EL (cell line): ENCODE data around the gene ARIH2.

Experiments
- DNase-seq: peaks from one replicate; pipeline ENCODE4 v3.0.0-alpha.2; 2016

ARIH2 gene

DNA sequence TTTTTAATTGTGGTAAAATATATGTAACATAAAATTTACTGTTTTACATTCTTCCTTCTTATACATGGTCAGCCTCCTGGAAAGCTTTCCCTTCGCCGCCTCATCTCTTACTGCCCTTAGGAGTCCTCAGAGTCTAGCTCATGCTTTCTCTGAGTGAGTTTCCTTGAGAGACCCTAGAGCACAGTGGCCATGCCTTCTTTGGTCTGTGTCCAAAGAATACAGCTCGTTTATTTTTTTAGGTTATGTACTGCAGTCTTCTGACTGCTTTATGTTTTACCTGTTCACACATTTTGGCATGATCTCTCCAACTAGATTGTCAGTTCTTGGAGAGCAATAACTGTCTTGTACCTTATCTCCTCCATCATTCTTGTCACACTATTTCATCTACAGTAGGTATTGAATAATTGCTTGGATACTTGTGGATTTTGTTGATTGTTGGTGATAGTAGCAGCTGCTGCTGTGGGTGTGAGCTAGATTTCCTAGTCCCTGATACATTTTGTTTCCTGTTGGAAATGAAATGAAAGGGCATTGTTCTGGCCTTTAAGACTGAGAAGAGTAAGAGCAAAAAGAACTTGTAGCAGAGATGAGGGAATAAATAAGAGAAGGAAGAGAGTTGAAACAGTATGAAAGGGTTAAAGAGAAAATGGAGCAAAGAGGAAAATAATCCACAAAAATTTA lies 10.9 kb downstream of the ARIH2 start:
- DNase-seq = no peak

DNA sequence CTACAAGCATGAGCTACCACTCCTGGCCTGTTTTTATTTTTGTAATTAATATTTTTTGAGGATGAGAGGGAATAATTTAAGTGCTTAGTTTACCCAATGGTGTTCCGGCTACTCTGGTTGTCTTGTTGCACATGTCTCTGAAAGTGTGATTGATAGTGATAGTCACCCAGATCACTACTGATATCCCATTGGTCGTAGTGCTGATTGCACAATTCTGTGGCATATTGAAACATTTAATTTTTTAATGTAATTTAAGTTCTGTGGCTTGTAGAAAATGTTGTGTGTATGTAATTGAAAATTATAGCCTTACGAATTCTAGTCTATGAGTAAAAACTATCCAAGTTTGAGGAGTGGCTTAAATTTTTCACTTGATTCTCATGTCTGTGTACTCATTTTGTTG lies 11.9 kb downstream of the ARIH2 start:
- no peak for DNase-seq

DNA sequence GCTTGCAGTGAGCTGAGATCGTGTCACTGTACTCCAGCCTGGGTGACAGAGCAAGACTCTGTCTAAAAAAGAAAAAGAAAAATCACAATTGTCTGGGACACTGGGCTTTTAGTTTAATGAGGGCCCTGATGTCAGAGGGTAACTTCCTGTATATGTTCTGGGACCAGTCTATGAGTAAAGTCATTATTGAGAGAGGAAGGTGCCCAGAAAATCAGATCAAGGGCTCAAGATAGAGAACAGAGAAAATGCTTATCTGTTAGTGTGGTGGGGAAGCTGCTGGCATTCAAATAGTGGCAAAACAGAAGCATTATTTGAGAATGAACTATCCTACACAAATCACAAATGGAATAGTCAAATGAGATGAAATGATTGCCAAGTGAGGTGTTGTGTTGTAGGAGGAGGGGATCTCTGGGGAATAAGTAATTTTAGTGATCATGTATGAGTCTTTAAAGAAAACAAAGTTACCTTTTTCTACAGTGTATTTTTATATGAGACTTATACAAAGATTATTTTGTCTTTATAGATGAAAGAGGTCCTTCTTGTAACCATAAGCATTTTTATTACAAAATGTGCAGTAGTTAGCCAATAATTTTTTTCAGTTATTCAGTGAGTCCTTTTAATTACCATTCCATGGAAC lies 13.4 kb downstream of the ARIH2 start:
- DNase-seq = no peak

- no peak for DNase-seq
Measured at GRCh38 chr3:48934333-48934991, 15.8 kb downstream of the ARIH2 start.

DNA sequence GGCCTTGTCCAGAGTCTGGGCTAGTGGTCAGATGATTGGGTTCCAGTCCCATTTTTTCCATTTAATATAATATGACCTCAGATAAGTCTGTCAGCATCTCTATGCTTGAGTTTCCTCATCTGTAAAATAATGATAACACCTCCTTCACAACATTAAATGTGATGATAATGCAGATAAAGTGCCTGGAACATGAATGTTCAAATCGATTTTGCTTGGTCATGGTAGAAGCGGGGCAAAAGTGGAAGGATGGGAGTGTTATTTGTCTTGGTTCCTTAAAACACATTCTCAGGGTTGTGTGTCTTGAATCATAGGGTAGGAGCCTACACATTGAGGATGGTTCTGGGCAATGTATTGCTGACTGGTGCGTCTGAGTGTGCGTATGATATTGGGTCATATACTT lies 16.9 kb downstream of the ARIH2 start:
- DNase-seq = no peak

DNA sequence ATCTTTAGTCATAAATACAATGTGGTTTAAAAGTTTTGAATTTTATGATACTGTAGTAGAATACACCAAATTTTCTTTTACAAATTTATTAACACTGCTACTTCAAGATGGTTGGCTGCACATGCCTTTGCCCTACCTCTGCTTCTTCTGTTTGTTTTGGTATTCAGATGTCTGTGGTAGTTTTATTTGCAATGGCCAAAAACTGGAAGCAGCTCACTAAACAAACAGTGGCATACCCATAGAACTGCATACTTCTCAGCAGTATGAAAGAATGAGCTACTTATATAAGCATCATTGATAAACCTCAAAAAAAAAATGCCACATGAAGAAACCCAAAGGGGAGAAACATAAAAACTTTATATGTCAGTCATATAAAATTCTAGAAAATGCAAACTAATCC lies 19.5 kb downstream of the ARIH2 start:
- no peak for DNase-seq

GRCh38 chr3:48938689-48939088 lies 20.0 kb downstream of the ARIH2 start:
- no peak for DNase-seq

DNA sequence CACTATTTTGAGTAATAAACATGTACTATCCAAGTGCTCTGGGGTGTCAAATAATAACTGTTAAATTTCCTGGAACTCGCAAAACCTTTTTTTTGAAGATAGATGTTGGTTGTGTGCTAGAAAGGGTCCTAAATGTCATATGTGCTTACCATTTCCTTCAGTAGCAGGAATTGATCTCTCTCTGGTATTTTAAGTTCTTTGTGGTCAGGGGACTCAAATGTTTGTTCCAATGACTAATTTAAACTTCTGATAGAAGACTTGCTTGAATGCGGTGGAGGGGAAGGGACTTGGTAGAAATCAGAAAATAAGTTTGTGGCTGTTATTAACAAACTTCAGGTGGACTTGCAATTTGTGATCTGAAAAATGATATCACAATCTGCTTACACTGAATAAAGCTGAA lies 26.8 kb downstream of the ARIH2 start:
- no peak for DNase-seq

- no peak for DNase-seq
Measured at GRCh38 chr3:48945891-48946549, 27.4 kb downstream of the ARIH2 start.

GRCh38 chr3:48949376-48949717 lies 30.7 kb downstream of the ARIH2 start:
- DNase-seq = no peak

GRCh38 chr3:48950051-48950450 lies 31.4 kb downstream of the ARIH2 start:
- DNase-seq = no peak

- DNase-seq = no peak
Measured at GRCh38 chr3:48951764-48952163, 33.1 kb downstream of the ARIH2 start.

DNA sequence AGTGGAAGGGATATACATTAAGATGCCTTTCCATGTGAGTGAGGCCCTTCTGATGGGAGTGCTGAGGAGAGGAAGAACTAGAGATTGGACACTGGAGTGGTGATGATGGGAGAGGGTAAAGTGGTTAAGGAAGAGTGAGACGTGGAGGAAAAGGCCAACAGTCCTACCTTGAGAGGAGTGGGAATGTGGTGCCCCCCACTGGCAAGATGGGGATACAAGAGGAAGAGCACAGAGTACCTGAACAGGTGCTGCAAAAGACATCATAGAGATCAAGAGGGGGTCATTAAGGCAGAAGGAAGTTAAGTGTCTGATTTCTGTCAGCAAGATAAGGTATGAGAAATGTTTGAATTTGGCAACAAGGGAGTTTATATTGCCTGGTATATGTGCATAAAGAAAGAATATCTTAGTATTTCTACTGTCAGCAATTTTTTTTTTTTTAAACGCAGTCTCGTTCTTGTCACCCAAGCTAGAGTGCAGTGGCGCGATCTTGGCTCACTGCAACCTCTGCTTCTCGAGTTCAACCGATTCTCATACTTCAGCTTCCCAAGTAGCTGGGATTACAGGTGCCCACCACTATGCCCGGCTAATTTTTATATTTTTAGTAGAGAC lies 34.0 kb downstream of the ARIH2 start:
- peak; percentile 11 for DNase-seq

- no peak for DNase-seq
Measured at GRCh38 chr3:48957006-48957705, 38.5 kb downstream of the ARIH2 start.

DNA sequence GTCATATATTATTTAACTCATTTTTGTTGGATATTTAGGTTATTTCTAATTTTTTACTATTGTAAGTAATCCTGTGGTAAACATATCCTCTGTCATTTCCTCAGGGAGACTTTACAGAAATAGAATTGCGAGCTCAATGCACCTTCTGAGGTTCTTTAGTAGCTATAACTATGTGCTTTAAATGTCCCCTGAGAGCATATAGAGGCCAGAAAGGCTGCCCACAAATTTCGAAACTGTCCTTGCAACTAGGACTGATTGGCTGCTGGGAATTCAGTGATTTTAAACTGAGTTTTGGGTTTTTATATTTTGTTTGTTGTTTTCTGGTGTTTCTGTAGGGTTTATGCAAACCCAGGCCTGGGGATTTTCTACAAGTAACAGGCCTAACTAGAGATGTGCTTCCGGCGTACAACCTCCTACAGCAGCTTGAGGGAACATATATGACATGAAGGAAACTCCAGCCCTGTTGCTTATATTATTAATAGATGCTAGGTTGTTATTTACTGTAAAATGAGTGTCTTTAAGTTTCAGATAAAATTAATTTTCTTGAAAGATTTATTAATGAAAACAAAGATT lies 42.3 kb downstream of the ARIH2 start:
- DNase-seq = no peak

- no peak for DNase-seq
Measured at GRCh38 chr3:48962340-48962739, 43.7 kb downstream of the ARIH2 start.

GRCh38 chr3:48962939-48963338 lies 44.3 kb downstream of the ARIH2 start:
- no peak for DNase-seq

- DNase-seq = no peak
Measured at GRCh38 chr3:48963591-48963990, 44.9 kb downstream of the ARIH2 start.

GRCh38 chr3:48966367-48966766 lies 47.7 kb downstream of the ARIH2 start:
- no peak for DNase-seq

GRCh38 chr3:48966876-48967361 lies 48.3 kb downstream of the ARIH2 start:
- no peak for DNase-seq

- no peak for DNase-seq
Measured at GRCh38 chr3:48970586-48970985, 51.9 kb downstream of the ARIH2 start.
